Central memory CD8-positive, alpha-beta T cell (primary cell): ENCODE results near the gene GTPBP10.

ENCODE experiments used
- ATAC-seq: fragments of 150-1000 bp; cut with Tn5 transposase; replicated peaks from 2 replicates; pipeline ENCODE4 v1.10.0; 2022; ENCODE audit warnings: mild to moderate bottlenecking, moderate FRiP score, moderate number of reproducible peaks; ENCODE audit not compliant: poor library complexity, severe bottlenecking; ENCODE audit errors: extremely low read depth
- DNase-seq, 2 donors: peaks; one replicate each; pipeline ENCODE4 v3.0.0; 2021; ENCODE audit warnings: low spot score in 2 of 2
- H3K27ac Mint-ChIP-seq: one replicate; pipeline ENCODE4 v1.8.0; 2022; ENCODE audit warnings: low read depth, mild to moderate bottlenecking, moderate library complexity, mixed read lengths
- H3K27me3 Mint-ChIP-seq: one replicate; pipeline ENCODE4 v1.8.0; 2022; ENCODE audit warnings: mixed read lengths
- H3K36me3 Mint-ChIP-seq: one replicate; pipeline ENCODE4 v1.8.0; 2022; ENCODE audit warnings: mild to moderate bottlenecking, moderate library complexity, mixed read lengths; ENCODE audit not compliant: insufficient read depth
- H3K4me1 Mint-ChIP-seq: one replicate; pipeline ENCODE4 v1.8.0; 2022; ENCODE audit warnings: mixed read lengths
- H3K4me3 Mint-ChIP-seq: one replicate; pipeline ENCODE4 v1.8.0; 2022; ENCODE audit warnings: mild to moderate bottlenecking, moderate library complexity, mixed read lengths
- H3K9me3 Mint-ChIP-seq: one replicate; pipeline ENCODE4 v1.8.0; 2022; ENCODE audit warnings: mixed read lengths

The GTPBP10 gene

DNA sequence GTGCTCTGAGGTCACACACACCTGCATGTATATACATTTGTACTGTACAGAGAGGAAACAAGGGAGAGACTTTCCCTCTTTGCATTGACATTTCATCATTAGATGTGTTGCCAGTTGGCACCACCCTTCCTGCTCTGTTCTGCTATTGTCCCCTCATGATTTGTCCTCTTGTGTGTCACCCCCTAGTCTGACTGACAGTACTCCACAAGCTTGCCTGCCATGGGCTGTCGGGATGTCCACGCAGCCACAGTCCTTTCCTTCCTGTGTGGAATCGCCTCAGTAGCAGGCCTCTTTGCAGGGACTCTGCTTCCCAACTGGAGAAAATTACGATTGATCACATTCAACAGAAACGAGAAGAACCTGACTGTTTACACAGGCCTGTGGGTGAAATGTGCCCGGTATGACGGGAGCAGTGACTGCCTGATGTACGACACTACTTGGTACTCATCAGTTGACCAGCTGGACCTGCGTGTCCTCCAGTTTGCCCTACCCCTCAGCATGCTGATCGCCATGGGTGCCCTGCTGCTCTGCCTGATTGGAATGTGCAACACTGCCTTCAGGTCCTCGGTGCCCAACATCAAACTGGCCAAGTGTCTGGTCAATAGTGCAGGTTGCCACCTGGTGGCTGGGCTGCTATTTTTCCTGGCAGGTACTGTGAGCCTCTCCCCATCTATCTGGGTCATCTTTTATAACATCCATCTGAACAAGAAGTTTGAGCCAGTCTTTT, 66.1 kb downstream of the GTPBP10 start:
- H3K4me1 Mint-ChIP-seq = no peaks in the 10 kb centered on the region
- no peak for ATAC-seq
- H3K27me3 Mint-ChIP-seq = no peaks in the 10 kb centered on the region
- no peak overlapping the region for H3K27ac Mint-ChIP-seq
- H3K4me3 Mint-ChIP-seq = no peak overlapping the region
- no peaks in the 10 kb centered on the region for H3K9me3 Mint-ChIP-seq
- DNase-seq = no peak
- H3K36me3 Mint-ChIP-seq = peaks cover 3% of the 10 kb centered on the region

GRCh38 chr7:90413185-90413528, 66.6 kb downstream of the GTPBP10 start:
- Mint-ChIP-seq H3K4me1 (no peaks in the 10 kb centered on the region), H3K9me3 (no peaks in the 10 kb centered on the region), H3K27ac (no peak overlapping the region), H3K4me3 (no peak overlapping the region), H3K27me3 (no peaks in the 10 kb centered on the region), H3K36me3 (peaks cover 3% of the 10 kb centered on the region)
- no peak for ATAC-seq
- DNase-seq = no peak

DNA sequence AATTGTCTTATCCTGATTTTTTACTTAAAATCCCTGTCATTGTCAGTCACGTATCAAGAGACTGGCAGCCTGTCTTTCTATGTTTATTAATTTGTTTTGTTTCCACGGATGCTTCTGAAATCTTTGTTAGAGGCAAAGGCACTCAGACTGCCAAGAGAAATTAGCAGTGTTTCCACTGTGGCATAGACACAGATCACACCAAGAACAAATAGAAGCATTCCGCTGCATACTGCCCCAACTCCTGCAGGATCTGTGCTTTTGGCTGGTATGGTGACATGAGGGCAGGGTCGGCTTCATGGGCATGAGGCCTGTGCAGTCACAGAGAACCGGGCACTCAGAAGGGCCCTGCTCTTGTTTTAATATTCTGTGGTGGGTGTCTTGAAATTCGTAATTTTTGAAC, 75.1 kb downstream of the GTPBP10 start:
- Mint-ChIP-seq H3K27ac (no peak overlapping the region), H3K4me1 (no peaks in the 10 kb centered on the region)
- DNase-seq = no peak

GRCh38 chr7:90424720-90425119, 78.2 kb downstream of the GTPBP10 start:
- no peak overlapping the region for H3K4me3 Mint-ChIP-seq
- H3K36me3 Mint-ChIP-seq = no peaks in the 10 kb centered on the region
- DNase-seq = no peak
- H3K27me3 Mint-ChIP-seq = peaks cover 3% of the 10 kb centered on the region
- ATAC-seq = no peak
- no peaks in the 10 kb centered on the region for H3K4me1 Mint-ChIP-seq
- H3K27ac Mint-ChIP-seq = no peak overlapping the region
- no peaks in the 10 kb centered on the region for H3K9me3 Mint-ChIP-seq

More for the DNA sequence above, 75.1 kb downstream of the GTPBP10 start:
- Mint-ChIP-seq H3K4me3 (no peak overlapping the region), H3K9me3 (no peaks in the 10 kb centered on the region), H3K27me3 (no peaks in the 10 kb centered on the region), H3K36me3 (no peaks in the 10 kb centered on the region)
- no peak for ATAC-seq

GRCh38 chr7:90425376-90425775, 78.9 kb downstream of the GTPBP10 start:
- DNase-seq = no peak
- Mint-ChIP-seq H3K4me3 (no peak overlapping the region), H3K27me3 (peaks cover 9% of the 10 kb centered on the region), H3K4me1 (no peaks in the 10 kb centered on the region), H3K27ac (no peak overlapping the region), H3K9me3 (no peaks in the 10 kb centered on the region), H3K36me3 (no peaks in the 10 kb centered on the region)
- no peak for ATAC-seq

GRCh38 chr7:90430614-90431460, 84.3 kb downstream of the GTPBP10 start:
- ATAC-seq (no peak), DNase-seq (no peak)
- Mint-ChIP-seq H3K9me3 (no peaks in the 10 kb centered on the region), H3K4me3 (no peak overlapping the region), H3K4me1 (no peaks in the 10 kb centered on the region), H3K27ac (no peak overlapping the region), H3K27me3 (peaks cover 46% of the 10 kb centered on the region), H3K36me3 (no peaks in the 10 kb centered on the region)

GRCh38 chr7:90432752-90433151, 86.2 kb downstream of the GTPBP10 start:
- no peaks in the 10 kb centered on the region for H3K36me3 Mint-ChIP-seq
- no peaks in the 10 kb centered on the region for H3K9me3 Mint-ChIP-seq
- no peaks in the 10 kb centered on the region for H3K4me1 Mint-ChIP-seq
- ATAC-seq = no peak
- H3K27ac Mint-ChIP-seq = no peak overlapping the region
- DNase-seq = no peak
- no peak overlapping the region for H3K4me3 Mint-ChIP-seq
- peaks cover 65% of the 10 kb centered on the region for H3K27me3 Mint-ChIP-seq

DNA sequence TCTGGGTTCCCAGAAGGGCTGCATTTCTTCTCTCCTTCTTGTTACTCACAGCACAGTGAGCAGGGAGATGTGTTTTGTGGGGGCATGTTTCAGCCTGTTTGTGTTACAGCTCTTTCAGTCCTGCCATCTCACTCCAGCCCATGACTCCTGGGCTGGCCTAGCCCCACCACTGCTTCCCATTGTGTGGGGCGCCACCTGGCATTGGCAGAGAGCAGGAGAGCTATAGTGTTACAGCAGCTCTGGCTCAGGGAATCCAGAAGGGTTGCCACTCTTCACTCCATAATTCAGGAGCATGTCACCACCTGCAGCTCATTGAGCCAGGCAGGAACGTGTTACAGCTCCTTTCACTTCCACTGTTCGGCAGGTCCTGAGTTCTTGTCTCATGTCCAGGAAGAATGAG, 86.7 kb downstream of the GTPBP10 start:
- H3K4me3 Mint-ChIP-seq = no peak overlapping the region
- DNase-seq (no peak), ATAC-seq (no peak)
- H3K36me3 Mint-ChIP-seq = no peaks in the 10 kb centered on the region
- no peaks in the 10 kb centered on the region for H3K9me3 Mint-ChIP-seq
- peaks cover 66% of the 10 kb centered on the region for H3K27me3 Mint-ChIP-seq
- H3K27ac Mint-ChIP-seq = no peak overlapping the region
- H3K4me1 Mint-ChIP-seq = no peaks in the 10 kb centered on the region
